ENCODE measurements around the gene SLC5A12.

The SLC5A12 gene

DNA sequence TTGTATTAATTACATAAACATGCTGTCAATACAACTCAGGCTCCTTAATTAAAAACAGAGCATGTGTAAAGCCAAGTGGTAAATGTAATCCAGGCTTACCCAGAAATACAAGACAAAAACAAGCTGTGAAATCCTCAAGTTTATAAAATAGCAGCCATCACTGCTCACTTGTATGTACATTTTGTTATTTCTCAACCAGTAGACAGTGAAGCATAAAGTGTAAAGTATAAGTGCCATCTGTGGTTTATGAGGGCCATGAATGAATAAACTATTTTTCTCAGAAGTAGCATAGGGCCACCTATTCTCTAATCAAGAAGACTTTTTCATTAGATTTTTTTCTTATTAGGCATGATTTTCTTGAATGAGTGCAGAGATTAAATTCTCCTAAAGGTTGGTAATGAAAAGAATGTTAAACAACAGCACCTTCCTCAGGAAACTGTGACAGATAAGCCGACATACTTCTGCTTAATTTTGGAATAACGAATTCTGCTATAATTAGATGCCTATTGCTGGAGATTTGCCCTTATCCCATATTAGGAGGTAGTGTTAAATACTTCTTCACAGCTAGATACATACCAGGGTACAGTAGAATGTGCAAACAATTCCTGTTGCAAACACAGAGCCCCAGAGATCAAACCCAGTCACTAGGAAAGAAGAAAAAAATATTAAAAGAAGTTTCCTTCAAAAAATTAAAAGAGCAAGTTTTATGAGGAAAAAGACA is 13.0 kb downstream of the SLC5A12 start:
- ChIA-PET POLR2A (no interaction called here), CTCF (no interaction called here)
- no peak for DNase-seq (ENCODE audit: extremely low spot score)
- TF ChIP-seq HDGF (IDR thresholded peaks at IDR 0.05; ENCODE audit: borderline replicate concordance) (no peak), SP1 (IDR thresholded peaks at IDR 0.05) (no peak), L3MBTL2 (conservative IDR thresholded peaks at IDR 0.05) (no peak), BHLHE40 (IDR thresholded peaks at IDR 0.05; ENCODE audit: borderline replicate concordance) (no peak), ARNT (IDR thresholded peaks at IDR 0.05) (no peak), FOXM1 (IDR thresholded peaks at IDR 0.05; ENCODE audit: borderline replicate concordance) (no peak), CTBP1 (IDR thresholded peaks at IDR 0.05; ENCODE audit: borderline replicate concordance) (no peak), SUZ12 (IDR thresholded peaks at IDR 0.05) (no peak), LEF1 (IDR thresholded peaks at IDR 0.05; ENCODE audit: borderline replicate concordance) (no peak), TARDBP (IDR thresholded peaks at IDR 0.05) (no peak), FOXK2 (IDR thresholded peaks at IDR 0.05) (no peak), ELF4 (IDR thresholded peaks at IDR 0.05) (no peak), NFRKB (IDR thresholded peaks at IDR 0.05) (no peak), ZNF384 (IDR thresholded peaks at IDR 0.05) (no peak), FOXA1 (IDR thresholded peaks at IDR 0.05) (no peak)
- TF ChIP-seq, protein P1, sequence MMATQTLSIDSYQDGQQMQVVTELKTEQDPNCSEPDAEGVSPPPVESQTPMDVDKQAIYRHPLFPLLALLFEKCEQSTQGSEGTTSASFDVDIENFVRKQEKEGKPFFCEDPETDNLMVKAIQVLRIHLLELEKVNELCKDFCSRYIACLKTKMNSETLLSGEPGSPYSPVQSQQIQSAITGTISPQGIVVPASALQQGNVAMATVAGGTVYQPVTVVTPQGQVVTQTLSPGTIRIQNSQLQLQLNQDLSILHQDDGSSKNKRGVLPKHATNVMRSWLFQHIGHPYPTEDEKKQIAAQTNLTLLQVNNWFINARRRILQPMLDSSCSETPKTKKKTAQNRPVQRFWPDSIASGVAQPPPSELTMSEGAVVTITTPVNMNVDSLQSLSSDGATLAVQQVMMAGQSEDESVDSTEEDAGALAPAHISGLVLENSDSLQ (IDR thresholded peaks at IDR 0.05), result no peak

DNA sequence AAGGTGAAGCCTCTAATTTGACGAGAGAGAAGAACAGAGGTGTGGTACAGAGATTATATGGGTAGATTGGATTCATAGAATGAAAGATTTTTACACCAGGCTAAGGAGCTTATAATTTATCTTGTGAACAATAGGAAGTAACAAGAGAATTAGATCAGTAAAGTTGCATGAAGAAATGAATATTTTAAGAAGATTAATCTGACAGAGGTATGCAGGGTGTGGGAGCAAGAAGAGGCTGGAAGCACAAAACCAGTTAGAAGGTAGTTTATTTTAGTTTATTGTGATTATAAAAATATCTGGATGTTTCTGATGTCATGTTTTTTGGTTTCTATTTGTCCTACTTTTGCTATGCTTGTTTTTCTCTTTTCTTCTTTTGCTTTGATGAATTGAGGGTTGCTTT is 15.7 kb downstream of the SLC5A12 start:
- ChIA-PET POLR2A (no interaction called here), CTCF (no interaction called here)
- no peak for DNase-seq (ENCODE audit: extremely low spot score)
- no peak for TF ChIP-seq ZNF384 (IDR thresholded peaks at IDR 0.05)
- no peak for TF ChIP-seq LEF1 (IDR thresholded peaks at IDR 0.05; ENCODE audit: borderline replicate concordance)
- no peak for TF ChIP-seq HDGF (IDR thresholded peaks at IDR 0.05; ENCODE audit: borderline replicate concordance)
- TF ChIP-seq BHLHE40 (IDR thresholded peaks at IDR 0.05; ENCODE audit: borderline replicate concordance), result no peak
- TF ChIP-seq NFRKB (IDR thresholded peaks at IDR 0.05), result no peak
- no peak for TF ChIP-seq FOXK2 (IDR thresholded peaks at IDR 0.05)
- no peak for TF ChIP-seq SUZ12 (IDR thresholded peaks at IDR 0.05)
- no peak for TF ChIP-seq FOXA1 (IDR thresholded peaks at IDR 0.05)
- TF ChIP-seq, protein P1 (IDR thresholded peaks at IDR 0.05), result no peak
- no peak for TF ChIP-seq SP1 (IDR thresholded peaks at IDR 0.05)
- TF ChIP-seq ELF4 (IDR thresholded peaks at IDR 0.05), result no peak
- no peak for TF ChIP-seq TARDBP (IDR thresholded peaks at IDR 0.05)
- no peak for TF ChIP-seq L3MBTL2 (conservative IDR thresholded peaks at IDR 0.05)
- no peak for TF ChIP-seq ARNT (IDR thresholded peaks at IDR 0.05)
- no peak for TF ChIP-seq CTBP1 (IDR thresholded peaks at IDR 0.05; ENCODE audit: borderline replicate concordance)
- no peak for TF ChIP-seq FOXM1 (IDR thresholded peaks at IDR 0.05; ENCODE audit: borderline replicate concordance)

DNA sequence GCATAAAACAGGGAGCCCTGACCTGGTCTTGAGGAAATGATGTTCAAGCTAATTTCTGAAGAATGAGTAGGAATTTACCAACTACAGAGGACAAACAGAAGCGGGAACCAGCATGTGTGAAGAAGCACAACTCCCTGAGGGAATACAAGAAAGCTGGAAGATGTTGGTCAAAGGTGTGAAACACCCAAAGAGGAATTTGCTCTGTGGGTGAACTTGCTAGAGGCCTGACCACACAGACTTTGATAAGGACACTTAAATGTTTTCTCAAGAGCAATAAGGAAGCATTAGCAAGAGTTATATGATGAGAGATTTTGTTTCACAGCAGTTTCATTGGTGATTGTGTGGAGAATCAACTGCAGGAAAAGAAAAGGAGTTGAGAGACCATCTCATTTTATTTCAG is 17.6 kb downstream of the SLC5A12 start:
- ChIA-PET CTCF (no interaction called here), POLR2A (no interaction called here)
- TF ChIP-seq SP1 (IDR thresholded peaks at IDR 0.05), result no peak
- TF ChIP-seq CTBP1 (IDR thresholded peaks at IDR 0.05; ENCODE audit: borderline replicate concordance), result no peak
- TF ChIP-seq TARDBP (IDR thresholded peaks at IDR 0.05), result no peak
- TF ChIP-seq, protein P1 (IDR thresholded peaks at IDR 0.05), result no peak
- no peak for TF ChIP-seq ELF4 (IDR thresholded peaks at IDR 0.05)
- no peak for TF ChIP-seq LEF1 (IDR thresholded peaks at IDR 0.05; ENCODE audit: borderline replicate concordance)
- TF ChIP-seq FOXM1 (IDR thresholded peaks at IDR 0.05; ENCODE audit: borderline replicate concordance), result no peak
- no peak for TF ChIP-seq NFRKB (IDR thresholded peaks at IDR 0.05)
- no peak for TF ChIP-seq ARNT (IDR thresholded peaks at IDR 0.05)
- TF ChIP-seq BHLHE40 (IDR thresholded peaks at IDR 0.05; ENCODE audit: borderline replicate concordance), result no peak
- TF ChIP-seq HDGF (IDR thresholded peaks at IDR 0.05; ENCODE audit: borderline replicate concordance), result no peak
- no peak for TF ChIP-seq FOXA1 (IDR thresholded peaks at IDR 0.05)
- TF ChIP-seq ZNF384 (IDR thresholded peaks at IDR 0.05), result no peak
- TF ChIP-seq FOXK2 (IDR thresholded peaks at IDR 0.05), result no peak
- no peak for TF ChIP-seq SUZ12 (IDR thresholded peaks at IDR 0.05)
- no peak for TF ChIP-seq L3MBTL2 (conservative IDR thresholded peaks at IDR 0.05)
- DNase-seq (ENCODE audit: extremely low spot score), result no peak

DNA sequence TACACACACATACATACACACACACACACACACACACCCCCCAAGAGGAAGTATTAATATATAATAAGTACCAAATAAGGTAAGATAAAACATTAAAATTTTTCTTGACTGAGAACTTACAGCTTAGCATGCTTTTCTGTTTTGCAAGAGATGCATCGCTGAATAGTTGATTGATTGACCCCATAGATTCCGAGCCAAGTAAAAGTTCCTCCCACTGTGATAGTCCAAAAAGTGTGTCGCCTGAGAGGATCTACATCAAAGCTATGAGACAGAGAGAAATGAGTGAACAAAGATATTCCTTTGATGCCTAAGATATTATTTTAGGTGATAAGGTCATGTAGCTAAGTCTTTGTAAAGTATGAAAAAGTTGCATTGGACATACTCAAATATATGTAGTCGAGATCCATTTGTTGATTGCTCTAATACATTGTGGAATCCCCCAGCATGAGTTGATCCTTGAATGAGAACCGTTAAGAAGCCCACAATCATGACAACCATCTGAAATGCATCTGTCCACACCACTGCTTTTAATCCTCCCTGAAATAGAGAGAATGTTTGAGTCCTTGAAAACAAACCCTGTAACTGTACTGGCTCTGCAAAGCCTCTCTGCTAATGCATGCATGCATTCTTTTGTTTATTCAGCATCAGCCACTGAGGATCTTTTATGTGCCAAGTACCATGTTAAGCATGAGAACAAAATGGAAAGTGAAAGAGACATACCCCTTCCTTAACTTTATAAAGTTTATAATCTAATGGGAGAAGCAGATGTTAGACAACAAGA is 18.3 kb downstream of the SLC5A12 start:
- DNase-seq (ENCODE audit: extremely low spot score), result no peak
- POLR2A ChIA-PET, result no interaction called here
- CTCF ChIA-PET, result no interaction called here
- TF ChIP-seq CTBP1 (IDR thresholded peaks at IDR 0.05; ENCODE audit: borderline replicate concordance) (no peak), FOXK2 (IDR thresholded peaks at IDR 0.05) (no peak), SUZ12 (IDR thresholded peaks at IDR 0.05) (no peak), NFRKB (IDR thresholded peaks at IDR 0.05) (no peak), FOXA1 (IDR thresholded peaks at IDR 0.05) (no peak)

DNA sequence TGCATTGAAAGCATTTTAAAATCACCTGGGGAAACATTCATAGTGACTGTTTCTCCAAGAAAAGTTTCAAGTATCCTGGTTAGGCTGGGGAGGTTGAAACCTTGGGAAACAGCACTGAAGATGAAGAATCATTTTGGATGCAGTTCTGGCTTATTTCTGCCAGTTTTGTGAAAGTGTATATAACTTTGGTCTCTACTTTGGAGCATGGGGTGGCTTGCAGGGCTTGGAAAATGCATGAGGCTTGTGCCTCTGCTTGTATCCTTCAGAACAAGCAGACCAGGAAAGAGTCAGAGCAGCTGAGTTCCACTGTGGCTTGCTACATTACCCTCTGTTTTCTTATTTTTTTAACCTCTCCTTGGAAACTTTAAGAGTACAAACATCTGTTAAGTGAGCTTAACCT is 19.5 kb downstream of the SLC5A12 start:
- no peak for TF ChIP-seq BHLHE40 (IDR thresholded peaks at IDR 0.05; ENCODE audit: borderline replicate concordance)
- TF ChIP-seq FOXA1 (IDR thresholded peaks at IDR 0.05), result no peak
- no peak for TF ChIP-seq CTBP1 (IDR thresholded peaks at IDR 0.05; ENCODE audit: borderline replicate concordance)
- TF ChIP-seq SUZ12 (IDR thresholded peaks at IDR 0.05), result no peak
- TF ChIP-seq NFRKB (IDR thresholded peaks at IDR 0.05), result no peak
- TF ChIP-seq ELF4 (IDR thresholded peaks at IDR 0.05), result no peak
- TF ChIP-seq FOXM1 (IDR thresholded peaks at IDR 0.05; ENCODE audit: borderline replicate concordance), result no peak
- no peak for TF ChIP-seq TARDBP (IDR thresholded peaks at IDR 0.05)
- TF ChIP-seq ZNF384 (IDR thresholded peaks at IDR 0.05), result no peak
- TF ChIP-seq, protein P1 (IDR thresholded peaks at IDR 0.05), result no peak
- TF ChIP-seq HDGF (IDR thresholded peaks at IDR 0.05; ENCODE audit: borderline replicate concordance), result no peak
- no peak for TF ChIP-seq ARNT (IDR thresholded peaks at IDR 0.05)
- TF ChIP-seq LEF1 (IDR thresholded peaks at IDR 0.05; ENCODE audit: borderline replicate concordance), result no peak
- no peak for TF ChIP-seq SP1 (IDR thresholded peaks at IDR 0.05)
- no peak for TF ChIP-seq FOXK2 (IDR thresholded peaks at IDR 0.05)
- POLR2A ChIA-PET, result no interaction called here
- CTCF ChIA-PET, result no interaction called here
- DNase-seq (ENCODE audit: extremely low spot score), result no peak
